ENCODE data around the gene ADAM12. TPM values are rescaled to one million over a fixed set of nuclear protein-coding genes. Genes with fewer than 3 reads are reported as not detected.

Gene ADAM12
- total and polyA plus RNA-seq, 9 of the 15 experiments (the other 6 are each of a cell fraction or from before 2014, with no cell fraction given) = not detected

DNA sequence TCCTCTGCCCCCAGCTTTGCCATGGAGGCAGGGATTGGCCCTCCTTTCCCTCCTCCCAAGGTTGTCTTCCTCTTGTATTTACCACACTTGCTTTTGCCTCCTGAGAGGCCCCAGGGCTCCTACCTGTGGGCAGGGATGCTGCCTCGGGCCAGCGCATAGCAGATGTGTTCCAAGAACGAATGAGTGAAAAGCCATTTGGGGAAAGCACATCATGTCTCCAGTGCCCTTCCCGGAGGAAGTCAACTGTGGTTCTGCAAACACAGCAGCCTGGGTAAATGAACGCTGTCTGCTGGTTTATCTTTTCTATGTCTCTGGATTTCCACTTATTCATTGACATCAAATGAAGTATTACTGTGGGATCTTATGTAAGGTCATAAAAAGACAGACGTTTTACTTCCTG lies 330.2 kb downstream of the ADAM12 start:
- no peaks in the 10 kb centered on the region; the same call in 1 of the 2 replicates for H4K20me1 ChIP-seq (replicated peaks; ENCODE audit: control insufficient read depth, insufficient read depth, low read length)
- intact Hi-C loops (cut with micrococcal nuclease) (no loop called here), in situ Hi-C loops (cut with MboI) (no loop called here)
- DNase-seq (ENCODE audit: extremely low read depth in 1 of 4, low spot score in 3 of 4) (no peak), FAIRE-seq (no peak), ATAC-seq (no peak)
- TF ChIP-seq TRIM24 (IDR thresholded peaks at IDR 0.05) (no peak), CHD2 (IDR thresholded peaks at IDR 0.05; ENCODE audit: low read depth, low read length) (no peak), BCOR (IDR thresholded peaks at IDR 0.05) (no peak), ASH1L (IDR thresholded peaks at IDR 0.05; ENCODE audit: borderline replicate concordance, low read depth, partially characterized antibody) (no peak)
- TF ChIP-seq, protein P1, sequence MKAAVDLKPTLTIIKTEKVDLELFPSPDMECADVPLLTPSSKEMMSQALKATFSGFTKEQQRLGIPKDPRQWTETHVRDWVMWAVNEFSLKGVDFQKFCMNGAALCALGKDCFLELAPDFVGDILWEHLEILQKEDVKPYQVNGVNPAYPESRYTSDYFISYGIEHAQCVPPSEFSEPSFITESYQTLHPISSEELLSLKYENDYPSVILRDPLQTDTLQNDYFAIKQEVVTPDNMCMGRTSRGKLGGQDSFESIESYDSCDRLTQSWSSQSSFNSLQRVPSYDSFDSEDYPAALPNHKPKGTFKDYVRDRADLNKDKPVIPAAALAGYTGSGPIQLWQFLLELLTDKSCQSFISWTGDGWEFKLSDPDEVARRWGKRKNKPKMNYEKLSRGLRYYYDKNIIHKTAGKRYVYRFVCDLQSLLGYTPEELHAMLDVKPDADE (conservative IDR thresholded peaks at IDR 0.05; ENCODE audit: control insufficient read depth, low read depth, low read length) = no peak
- TF ChIP-seq, protein P2, sequence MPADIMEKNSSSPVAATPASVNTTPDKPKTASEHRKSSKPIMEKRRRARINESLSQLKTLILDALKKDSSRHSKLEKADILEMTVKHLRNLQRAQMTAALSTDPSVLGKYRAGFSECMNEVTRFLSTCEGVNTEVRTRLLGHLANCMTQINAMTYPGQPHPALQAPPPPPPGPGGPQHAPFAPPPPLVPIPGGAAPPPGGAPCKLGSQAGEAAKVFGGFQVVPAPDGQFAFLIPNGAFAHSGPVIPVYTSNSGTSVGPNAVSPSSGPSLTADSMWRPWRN (IDR thresholded peaks at IDR 0.05; ENCODE audit: low read depth) = no peak
- H3K27ac ChIP-seq (ENCODE audit: extremely low read depth, low read depth, low read length) = no peak overlapping the region
- ChIA-PET POLR2A (interaction anchor here (0.6 kb wide), 1 partner anchor 176 kb away, joined by 3 read pairs; no protein-coding TSS in a partner anchor), CTCF (ENCODE audit: low intra/inter-chr PET ratio) (no interaction called here)
- H3K9ac ChIP-seq (ENCODE audit: insufficient read depth in 1 of 2, low read depth in 2 of 2, low read length in 2 of 2) = no peak overlapping the region
- no peak overlapping the region for H3K4me2 ChIP-seq (ENCODE audit: insufficient read depth, low read length)
- H3K79me2 ChIP-seq (ENCODE audit: control insufficient read depth, insufficient read depth, low read length) = no peaks in the 10 kb centered on the region
- no peaks in the 10 kb centered on the region for H3K4me1 ChIP-seq (replicated peaks in 1 of 2; ENCODE audit: control insufficient read depth in 2 of 2, insufficient read depth in 2 of 2, low read length in 2 of 2)
- no peaks in the 10 kb centered on the region for H3K36me3 ChIP-seq (ENCODE audit: control insufficient read depth, insufficient read depth, low read length)
- H2AFZ ChIP-seq (ENCODE audit: low read depth, low read length) = no peak overlapping the region
- peaks cover 0 to 23% of the 10 kb centered on the region in 2 experiments; a peak in 2 of 5 replicates for H3K27me3 ChIP-seq (ENCODE audit: control insufficient read depth in 2 of 2, insufficient read depth in 2 of 2, low read length in 2 of 2)
- WGBS (ENCODE audit: insufficient coverage, low coverage, missing lambda C conversion rate) = 8% methylated on average over 6 of the region's 6 CpGs
- BruUV-seq (replicated peaks) = no TSS peak
- no peak overlapping the region for H3K4me3 ChIP-seq
- H3K9me1 ChIP-seq (ENCODE audit: control insufficient read depth, insufficient read depth, low read length) = no peaks in the 10 kb centered on the region
- H3K9me3 ChIP-seq (replicated peaks; ENCODE audit: control insufficient read depth, insufficient read depth, low read depth, low read length) = no peaks in the 10 kb centered on the region

All from K562 (cell line).